Activated gamma-delta T cell treated with anti-CD3 and anti-CD28 coated beads, Interleukin-2, amount 50 U/mL, for 16 hours (primary cell): ENCODE results near the gene CDKN2A.

ENCODE experiments used
- DNase-seq: peaks from one replicate; pipeline ENCODE4 v3.0.0-alpha.2; 2020; ENCODE audit warnings: low read depth

Gene CDKN2A

GRCh38 chr9:21941337-21941995 lies 52.7 kb downstream of the CDKN2A start:
- no peak for DNase-seq

- no peak for DNase-seq
These were observed 58.0 kb downstream of the CDKN2A start for GRCh38 chr9:21936161-21936560.

GRCh38 chr9:21935631-21936030 lies 58.6 kb downstream of the CDKN2A start:
- no peak for DNase-seq

- DNase-seq: no peak
These were observed 60.3 kb downstream of the CDKN2A start for GRCh38 chr9:21933865-21934264.

- DNase-seq: no peak
These were observed 60.9 kb downstream of the CDKN2A start for GRCh38 chr9:21933281-21933680.

- no peak for DNase-seq
These were observed 62.8 kb downstream of the CDKN2A start for GRCh38 chr9:21931428-21931827.

GRCh38 chr9:21927752-21928151 lies 66.4 kb downstream of the CDKN2A start:
- no peak for DNase-seq

GRCh38 chr9:21923694-21924093 lies 70.5 kb downstream of the CDKN2A start:
- DNase-seq: no peak

GRCh38 chr9:21919377-21920362 lies 74.5 kb downstream of the CDKN2A start:
- no peak for DNase-seq
